HEK293 (cell line): ENCODE results near the gene FLCN.

ENCODE experiments used
- CTCF ChIA-PET: fragments of 350-600 bp; formaldehyde crosslinking; extraction: SDS; loops from one replicate; lab custom pipeline; 2021; ENCODE audit warnings: antibody characterized with exemption; lab: Yijun Ruan, JAX
- POLR2A ChIA-PET: fragments of 300-600 bp; formaldehyde crosslinking; extraction: SDS; loops from one replicate; lab custom pipeline; 2020; ENCODE audit warnings: antibody characterized with exemption, inconsistent platforms; lab: Yijun Ruan, JAX
- H3K27ac ChIP-seq: fragments of 200-500 bp; sonication (Bioruptor generic); 2 replicates; pipeline ENCODE4 v1.5.1; 2014; ENCODE audit warnings: low read depth, low read length, control low read depth, inconsistent platforms; ENCODE audit errors: extremely low read depth
- H3K36me3 ChIP-seq, 2 experiments: fragments of 200-500 bp in 1 of 2; sonication (Bioruptor generic) in 1 of 2; 1 replicate in 1 of 2; 2 replicates in 1 of 2; pipeline ENCODE4 v1.5.1; 2014 to 2017; ENCODE audit warnings: inconsistent platforms in 2 of 2, low read length in 2 of 2; ENCODE audit not compliant: control insufficient read depth in 2 of 2, insufficient read depth in 1 of 2
- H3K4me1 ChIP-seq: fragments of 200-500 bp; sonication (Bioruptor generic); 2 replicates; pipeline ENCODE4 v1.5.1; 2014; ENCODE audit warnings: mild to moderate bottlenecking, low read length, inconsistent platforms; ENCODE audit not compliant: control insufficient read depth, insufficient read depth
- H3K4me3 ChIP-seq: 2 replicates; pipeline ENCODE4 v1.5.1; 2011; ENCODE audit warnings: low read depth, mild to moderate bottlenecking, control low read depth, low read length, moderate library complexity
- H3K9me3 ChIP-seq: fragments of 200-500 bp; sonication (Bioruptor generic); 2 replicates; pipeline ENCODE4 v1.5.1; 2014; ENCODE audit warnings: low read depth, low read length, inconsistent platforms; ENCODE audit not compliant: control insufficient read depth, insufficient read depth
- BCL11A ChIP-seq: fragments of 450-650 bp; formaldehyde crosslinking; IDR thresholded peaks from 2 replicates; pipeline ENCODE4 v1.5.1; 2016; ENCODE audit warnings: low read depth, missing biosample characterization, missing genetic modification characterization
- KLF1 ChIP-seq: fragments of 450-650 bp; formaldehyde crosslinking; IDR thresholded peaks from 2 replicates; pipeline ENCODE4 v1.5.1; 2016; ENCODE audit warnings: missing biosample characterization, missing genetic modification characterization
- KLF10 ChIP-seq: fragments of 450-650 bp; IDR thresholded peaks from 2 replicates; pipeline ENCODE4 v1.5.1; 2018; ENCODE audit warnings: missing biosample characterization, mild to moderate bottlenecking, missing genetic modification characterization
- KLF16 ChIP-seq: fragments of 450-650 bp; formaldehyde crosslinking; IDR thresholded peaks from 2 replicates; pipeline ENCODE4 v1.5.1; 2017; ENCODE audit warnings: missing biosample characterization, missing genetic modification characterization
- KLF9 ChIP-seq: fragments of 450-650 bp; formaldehyde crosslinking; IDR thresholded peaks from 2 replicates; pipeline ENCODE4 v1.5.1; 2016; ENCODE audit warnings: missing biosample characterization, missing genetic modification characterization, low read depth
- PRDM1 ChIP-seq: fragments of 450-650 bp; formaldehyde crosslinking; IDR thresholded peaks from 2 replicates; pipeline ENCODE4; 2016; ENCODE audit warnings: missing biosample characterization, missing genetic modification characterization
- ZBTB49 ChIP-seq: fragments of 450-650 bp; formaldehyde crosslinking; IDR thresholded peaks from 2 replicates; pipeline ENCODE4 v1.5.1; 2016; ENCODE audit warnings: missing biosample characterization, missing genetic modification characterization, low read depth
- ZFP3 ChIP-seq: fragments of 450-650 bp; formaldehyde crosslinking; IDR thresholded peaks from 2 replicates; pipeline ENCODE4 v1.5.1; 2016; ENCODE audit warnings: low read depth, missing biosample characterization, missing genetic modification characterization
- ZNF169 ChIP-seq: fragments of 450-650 bp; formaldehyde crosslinking; IDR thresholded peaks from 2 replicates; pipeline ENCODE4 v1.5.1; 2016; ENCODE audit warnings: missing biosample characterization, missing genetic modification characterization
- ZNF18 ChIP-seq: fragments of 450-650 bp; formaldehyde crosslinking; IDR thresholded peaks from 2 replicates; pipeline ENCODE4 v1.5.1; 2016; ENCODE audit warnings: missing biosample characterization, missing genetic modification characterization
- ZNF2 ChIP-seq: fragments of 450-650 bp; formaldehyde crosslinking; IDR thresholded peaks from 2 replicates; pipeline ENCODE4 v1.5.1; 2016; ENCODE audit warnings: missing biosample characterization, missing genetic modification characterization
- ZNF280D ChIP-seq: fragments of 450-650 bp; formaldehyde crosslinking; IDR thresholded peaks from 2 replicates; pipeline ENCODE4 v1.5.1; 2016; ENCODE audit warnings: missing biosample characterization, missing genetic modification characterization
- ZNF311 ChIP-seq: fragments of 450-650 bp; formaldehyde crosslinking; IDR thresholded peaks from 2 replicates; pipeline ENCODE4 v1.5.1; 2017; ENCODE audit warnings: missing biosample characterization, missing genetic modification characterization, borderline replicate concordance
- ZNF354C ChIP-seq: fragments of 450-650 bp; formaldehyde crosslinking; IDR thresholded peaks from 2 replicates; pipeline ENCODE4 v1.5.1; 2016; ENCODE audit warnings: missing biosample characterization, missing genetic modification characterization, low read depth, borderline replicate concordance
- ZNF362 ChIP-seq: fragments of 450-650 bp; formaldehyde crosslinking; IDR thresholded peaks from 2 replicates; pipeline ENCODE4 v1.5.1; 2016; ENCODE audit warnings: missing biosample characterization, missing genetic modification characterization
- ZNF521 ChIP-seq: fragments of 450-650 bp; formaldehyde crosslinking; IDR thresholded peaks from 2 replicates; pipeline ENCODE4 v1.5.1; 2017; ENCODE audit warnings: missing biosample characterization, mild to moderate bottlenecking, missing genetic modification characterization
- ZNF639 ChIP-seq: fragments of 450-650 bp; formaldehyde crosslinking; IDR thresholded peaks from 2 replicates; pipeline ENCODE4 v1.5.1; 2016; ENCODE audit warnings: missing biosample characterization, missing genetic modification characterization

The FLCN gene

GRCh38 chr17:17169396-17169795, 67.6 kb downstream of the FLCN start:
- peaks cover under 1 to 95% of the 10 kb centered on the region in 2 experiments; a peak in 2 of 3 replicates for H3K36me3 ChIP-seq
- no peak overlapping the region for H3K27ac ChIP-seq
- no peaks in the 10 kb centered on the region for H3K4me1 ChIP-seq
- H3K9me3 ChIP-seq: no peaks in the 10 kb centered on the region
- TF ChIP-seq KLF16 (no peak), ZNF18 (no peak), KLF10 (tag by site-specific recombination) (no peak), ZNF521 (tag by site-specific recombination) (no peak), ZBTB49 (tag by site-specific recombination) (no peak), ZNF354C (tag by site-specific recombination) (no peak), ZNF639 (tag by site-specific recombination) (no peak), ZNF280D (tag by site-specific recombination) (no peak), BCL11A (tag by site-specific recombination) (no peak), ZFP3 (tag by site-specific recombination) (no peak)
- no peak overlapping the region for H3K4me3 ChIP-seq
- ChIA-PET CTCF (no interaction called here), POLR2A (no interaction called here)

- Histone ChIP-seq H3K9me3 (no peaks in the 10 kb centered on the region), H3K27ac (no peak overlapping the region), H3K4me3 (no peak overlapping the region), H3K4me1 (no peaks in the 10 kb centered on the region), H3K36me3 (peaks cover 0 to 95% of the 10 kb centered on the region in 2 experiments; a peak in 1 of 3 replicates)
- ChIA-PET CTCF (interaction anchor here (0.8 kb wide), 1 partner anchor 167 kb away, joined by 3 read pairs; no protein-coding TSS in a partner anchor), POLR2A (no interaction called here)
- TF ChIP-seq KLF9: 0 out of 2 replicates have a peak, but pooled peaks have one; percentile 22
- no peak for TF ChIP-seq ZNF362 (tag by site-specific recombination)
- TF ChIP-seq PRDM1: no peak
- TF ChIP-seq ZNF2 (tag by site-specific recombination): no peak
- peak; percentile 24; the same call in 1 of the 2 replicates for TF ChIP-seq KLF1 (tag by site-specific recombination)
- TF ChIP-seq ZNF311 (tag by site-specific recombination): no peak
- no peak for TF ChIP-seq ZNF169 (tag by site-specific recombination)
Measured at GRCh38 chr17:17168401-17168800, 68.6 kb downstream of the FLCN start.
